Endothelial cell of umbilical vein (primary cell): ENCODE results near the gene ITGB2. TPM values are rescaled to one million over a fixed set of nuclear protein-coding genes. Genes with fewer than 3 reads are reported as not detected.

Source experiments
- BruUV-seq: library from RNA; stranded (reverse); fragments of 400-500 nt; replicated peaks from 2 replicates; lab custom pipeline; 2021; lab: Mats Ljungman, UMichigan
- CTCF ChIA-PET: fragments of 300-600, 350-600 bp; sonication (Branson Sonifier 250); formaldehyde crosslinking; loops from one replicate; lab custom pipeline; 2021; ENCODE audit warnings: antibody characterized with exemption, inconsistent platforms; lab: Charles Lee
- POLR2A ChIA-PET: fragments of 300-600, 350-600 bp; sonication (Branson Sonifier 250); formaldehyde crosslinking; loops from one replicate; lab custom pipeline; 2021; ENCODE audit warnings: antibody characterized with exemption, inconsistent platforms; lab: Charles Lee
- DNase-seq: peaks from one replicate; pipeline ENCODE4 v3.0.0-alpha.2; 2011; ENCODE audit warnings: low read depth, low spot score
- FAIRE-seq: peaks from 2 replicates; lab custom pipeline; 2011; peaks lifted over from hg19 to GRCh38; lab: Jason Lieb, UNC
- H2AFZ ChIP-seq: 2 replicates; pipeline ENCODE4 v1.6.0; 2012; ENCODE audit warnings: low read depth, low read length, control low read depth, inconsistent platforms
- H3K27ac ChIP-seq: 2 replicates; pipeline ENCODE4 v1.5.1; 2011; ENCODE audit warnings: low read depth, mild to moderate bottlenecking, control low read depth, low read length, moderate library complexity; ENCODE audit not compliant: insufficient read depth
- H3K27me3 ChIP-seq, 2 experiments: 2 replicates each; pipeline versions ENCODE4 v1.6.0 to v1.6.1; 2011; ENCODE audit warnings: low read length in 2 of 2, mixed read lengths in 1 of 2; ENCODE audit not compliant: control insufficient read depth in 2 of 2, insufficient read depth in 2 of 2
- H3K36me3 ChIP-seq, 2 experiments: 2 replicates in 1 of 2; 3 replicates in 1 of 2; pipeline ENCODE4 v1.5.1; 2011; ENCODE audit warnings: low read length in 2 of 2, mild to moderate bottlenecking in 1 of 2, moderate library complexity in 1 of 2; ENCODE audit not compliant: control insufficient read depth in 2 of 2, insufficient read depth in 2 of 2; ENCODE audit errors: extremely low read depth in 1 of 2
- H3K4me1 ChIP-seq: 3 replicates; pipeline ENCODE4 v1.5.1; 2011; ENCODE audit warnings: mild to moderate bottlenecking, low read length; ENCODE audit not compliant: control insufficient read depth, insufficient read depth; ENCODE audit errors: extremely low read depth
- H3K4me2 ChIP-seq: 2 replicates; pipeline ENCODE4 v1.6.1; 2011; ENCODE audit warnings: low read length, control low read depth, mixed read lengths; ENCODE audit not compliant: insufficient read depth
- H3K4me3 ChIP-seq, 3 experiments: fragments of 200-600 bp in 1 of 3; sonication (generic), shearing (Covaris generic) in 1 of 3; replicated peaks in 1 of 3; 2 replicates each; pipeline ENCODE4 v1.5.1; 2011 to 2016; ENCODE audit warnings: control low read depth in 3 of 3, low read length in 3 of 3, mild to moderate bottlenecking in 2 of 3, inconsistent platforms in 1 of 3, low read depth in 1 of 3, moderate library complexity in 1 of 3; ENCODE audit not compliant: insufficient read depth in 1 of 3
- H3K79me2 ChIP-seq: 2 replicates; pipeline ENCODE4 v1.6.0; 2012; ENCODE audit warnings: low read length, inconsistent platforms; ENCODE audit not compliant: control insufficient read depth, insufficient read depth
- H3K9ac ChIP-seq: replicated peaks from 2 replicates; pipeline ENCODE3; 2011; ENCODE audit warnings: low read length, control low read depth; ENCODE audit not compliant: insufficient read depth; ENCODE audit errors: extremely low read depth
- H3K9me1 ChIP-seq: replicated peaks from 3 replicates; pipeline ENCODE4 v1.6.0; 2011; ENCODE audit warnings: mild to moderate bottlenecking, low read length; ENCODE audit not compliant: control insufficient read depth, insufficient read depth; ENCODE audit errors: extremely low read depth
- H3K9me3 ChIP-seq: replicated peaks from 2 replicates; pipeline ENCODE4 v1.5.1; 2012; ENCODE audit warnings: low read length, inconsistent platforms; ENCODE audit not compliant: control insufficient read depth, insufficient read depth
- H4K20me1 ChIP-seq: replicated peaks from 2 replicates; pipeline ENCODE3; 2011; ENCODE audit warnings: mild to moderate bottlenecking, low read length; ENCODE audit not compliant: control insufficient read depth, insufficient read depth; ENCODE audit errors: extremely low read depth
- CTCF ChIP-seq, 2 donors: IDR thresholded peaks; 1 replicate in 1 of 2; 2 replicates in 1 of 2; pipeline ENCODE4 v1.5.1; 2011; ENCODE audit warnings: low read length in 2 of 2, mild to moderate bottlenecking in 2 of 2, moderate library complexity in 2 of 2, control low read depth in 1 of 2, inconsistent platforms in 1 of 2, low read depth in 1 of 2; ENCODE audit not compliant: insufficient read depth in 1 of 2; ENCODE audit errors: extremely low read depth in 1 of 2
- EZH2 ChIP-seq: IDR thresholded peaks from 2 replicates; pipeline ENCODE4 v1.6.1; 2012; ENCODE audit warnings: borderline replicate concordance, low read depth, mild to moderate bottlenecking, moderate library complexity, low read length, inconsistent platforms; ENCODE audit not compliant: severe bottlenecking
- FOS ChIP-seq: IDR thresholded peaks from 2 replicates; pipeline ENCODE4 v1.6.1; 2011; ENCODE audit warnings: mild to moderate bottlenecking, low read length, moderate library complexity, borderline replicate concordance; ENCODE audit not compliant: insufficient read depth
- GATA2 ChIP-seq: IDR thresholded peaks from 2 replicates; pipeline ENCODE4 v1.7.0; 2011; ENCODE audit warnings: low read depth, mild to moderate bottlenecking, moderate library complexity, mixed read lengths, low read length; ENCODE audit not compliant: insufficient read length, insufficient read depth
- JUN ChIP-seq: IDR thresholded peaks from 2 replicates; pipeline ENCODE4 v1.6.1; 2011; ENCODE audit warnings: borderline replicate concordance, low read depth; ENCODE audit not compliant: insufficient read length, insufficient read depth
- MAX ChIP-seq: IDR thresholded peaks from 2 replicates; pipeline ENCODE4 v1.6.1; 2011; ENCODE audit not compliant: insufficient read depth, insufficient read length
- MYC ChIP-seq: IDR thresholded peaks from one replicate; pipeline ENCODE4 v1.6.1; 2011; ENCODE audit warnings: mild to moderate bottlenecking, low read depth, low read length
- POLR2A ChIP-seq: IDR thresholded peaks from 2 replicates; pipeline ENCODE4 v1.6.1; 2012; ENCODE audit warnings: low read depth, mild to moderate bottlenecking, control low read depth, low read length
- POLR2AphosphoS5 ChIP-seq: IDR thresholded peaks from 2 replicates; pipeline ENCODE4 v1.6.1; 2012; ENCODE audit warnings: low read depth, mild to moderate bottlenecking, control low read depth, low read length, moderate library complexity; ENCODE audit not compliant: insufficient read depth
- dilution Hi-C: fragments of 300-500 bp; cut with MboI; formaldehyde crosslinking; loops from one replicate; pipeline ENCODE4 v1.15.0; 2019; ENCODE audit warnings: low sequenced_read_pairs; ENCODE audit not compliant: extremely low pct_ligation_motif_present
- intact Hi-C: fragments of 100-400 bp; cut with micrococcal nuclease; formaldehyde crosslinking; loops from one replicate; pipeline ENCODE4 v1.10.0; 2022
- polyA plus RNA-seq, 4 experiments: library from polyadenylated mRNA; depleted of rRNA in 3 of 4; stranded (reverse) in 3 of 4; unstranded in 1 of 4; fragments of >200 nt; gene quantifications; 2 replicates each; pipeline versions ENCODE4 v1.2.1 to v1.2.3, GENCODE V29; 2011 to 2012; ENCODE audit warnings: missing spikeins in 1 of 4
- total RNA-seq: library from RNA; stranded (reverse); gene quantifications from 2 replicates; pipeline ENCODE4 v1.2.3, GENCODE V29; 2021

The ITGB2 gene
- total and polyA plus RNA-seq, 2 donors (not counting 3 experiments of a cell fraction or from before 2014, with no cell fraction given): 0.39 to 0.91 TPM

GRCh38 chr21:44924606-44925377, 4.1 kb upstream of the ITGB2 start:
- no peak overlapping the region for H3K27ac ChIP-seq

GRCh38 chr21:44923480-44924084, 2.9 kb upstream of the ITGB2 start:
- peaks cover 22% of the 10 kb centered on the region for H3K4me1 ChIP-seq
- FAIRE-seq: no peak
- H3K36me3 ChIP-seq: no peaks in the 10 kb centered on the region
- H3K9me1 ChIP-seq: no peaks in the 10 kb centered on the region
- ChIA-PET CTCF (no interaction called here), POLR2A (no interaction called here)
- no peak overlapping the region for H2AFZ ChIP-seq
- no peak overlapping the region for H3K9ac ChIP-seq
- intact Hi-C loops: no loop called here
- no peaks in the 10 kb centered on the region for H3K79me2 ChIP-seq
- no peak for DNase-seq
- no peak overlapping the region for H3K4me2 ChIP-seq
- dilution Hi-C loops: no loop called here
- no peak overlapping the region for H3K4me3 ChIP-seq
- H3K9me3 ChIP-seq: no peaks in the 10 kb centered on the region
- no TSS peak for BruUV-seq
- H3K27me3 ChIP-seq: peaks cover 5 to 8% of the 10 kb centered on the region in 2 experiments
- no peak for TF ChIP-seq MAX
- no peak for TF ChIP-seq JUN
- no peak for TF ChIP-seq CTCF (IDR thresholded peaks at IDR 0.05; ENCODE audit: extremely low read depth in 1 of 2, insufficient read depth in 1 of 2, low read depth in 1 of 2, low read length in 2 of 2)
- TF ChIP-seq POLR2A: no peak
- no peak for TF ChIP-seq FOS
- no peak for TF ChIP-seq POLR2AphosphoS5
- no peak for TF ChIP-seq MYC
- no peak for TF ChIP-seq EZH2
- no peak for TF ChIP-seq GATA2
- H3K27ac ChIP-seq: no peak overlapping the region
- no peaks in the 10 kb centered on the region for H4K20me1 ChIP-seq

More at GRCh38 chr21:44924606-44925377, 4.1 kb upstream of the ITGB2 start:
- Histone ChIP-seq H3K79me2 (no peaks in the 10 kb centered on the region), H3K4me1 (peaks cover 22% of the 10 kb centered on the region), H2AFZ (no peak overlapping the region), H3K36me3 (no peaks in the 10 kb centered on the region), H3K9me1 (no peaks in the 10 kb centered on the region), H3K4me3 (no peak overlapping the region), H3K9me3 (no peaks in the 10 kb centered on the region), H3K9ac (no peak overlapping the region), H3K4me2 (no peak overlapping the region), H3K27me3 (peaks cover 5 to 8% of the 10 kb centered on the region in 2 experiments), H4K20me1 (no peaks in the 10 kb centered on the region)
- intact Hi-C loops: no loop called here
- no TSS peak for BruUV-seq
- dilution Hi-C loops: loop anchor here (25.0 kb wide), 1 partner anchor 213 kb away; no protein-coding TSS in a partner anchor
- ChIA-PET CTCF (no interaction called here), POLR2A (no interaction called here)
- DNase-seq (no peak), FAIRE-seq (no peak)
- TF ChIP-seq EZH2: no peak
- no peak for TF ChIP-seq POLR2AphosphoS5
- TF ChIP-seq POLR2A: no peak
- no peak for TF ChIP-seq MAX
- no peak for TF ChIP-seq FOS
- TF ChIP-seq GATA2: no peak
